Neural progenitor cell (in vitro differentiated cells): ENCODE measurements around the gene CRTC3. TPM values are rescaled to one million over a fixed set of nuclear protein-coding genes. Genes with fewer than 3 reads are reported as not detected.

ENCODE experiments used
- DNase-seq: peaks from one replicate; pipeline ENCODE4 v3.0.0-alpha.2; 2016; ENCODE audit warnings: low spot score
- H2AFZ ChIP-seq: fragments of 200-600 bp; sonication (generic); replicated peaks from 2 replicates; pipeline ENCODE4 v1.6.1; 2016; ENCODE audit warnings: antibody characterized with exemption
- H3F3A ChIP-seq: fragments of 200-600 bp; sonication (generic); 2 replicates; pipeline ENCODE4 v1.6.1; 2016; ENCODE audit warnings: antibody characterized with exemption, low read depth
- H3K27ac ChIP-seq: fragments of 200-600 bp; sonication (generic); 2 replicates; pipeline ENCODE4 v1.5.1; 2016; ENCODE audit warnings: mild to moderate bottlenecking
- H3K27me3 ChIP-seq: fragments of 200-600 bp; sonication (generic); 2 replicates; pipeline ENCODE4 v1.6.1; 2016; ENCODE audit warnings: mild to moderate bottlenecking, moderate library complexity
- H3K36me3 ChIP-seq: fragments of 200-600 bp; sonication (generic); 2 replicates; pipeline ENCODE4 v1.5.1; 2016
- H3K4me1 ChIP-seq: fragments of 200-600 bp; sonication (generic); 2 replicates; pipeline ENCODE4 v1.6.1; 2016; ENCODE audit warnings: mixed run types
- H3K4me2 ChIP-seq: fragments of 200-600 bp; sonication (generic); 2 replicates; pipeline ENCODE4 v1.6.1; 2016
- H3K4me3 ChIP-seq: fragments of 200-600 bp; sonication (generic); 2 replicates; pipeline ENCODE4 v1.5.1; 2016
- H3K79me2 ChIP-seq: fragments of 200-600 bp; sonication (generic); 2 replicates; pipeline ENCODE4 v1.6.1; 2016; ENCODE audit warnings: low read depth
- H3K9ac ChIP-seq: fragments of 200-600 bp; sonication (generic); 2 replicates; pipeline ENCODE4 v1.6.1; 2016
- H3K9me3 ChIP-seq: fragments of 200-600 bp; sonication (generic); 2 replicates; pipeline ENCODE4 v1.5.1; 2016; ENCODE audit warnings: low read depth
- H4K20me1 ChIP-seq: fragments of 200-600 bp; sonication (generic); 2 replicates; pipeline ENCODE4 v1.6.1; 2016; ENCODE audit warnings: low read depth
- H3K27ac Mint-ChIP-seq: 3 replicates; pipeline ENCODE4 v1.8.0; 2021; ENCODE audit warnings: mixed read lengths
- H3K27me3 Mint-ChIP-seq: 2 replicates; pipeline ENCODE4 v1.8.0; 2022; ENCODE audit warnings: low read depth, mild to moderate bottlenecking, inconsistent platforms, moderate library complexity, mixed read lengths; ENCODE audit not compliant: insufficient read depth
- H3K36me3 Mint-ChIP-seq: 3 replicates; pipeline ENCODE4 v1.8.0; 2021; ENCODE audit warnings: mixed read lengths
- H3K4me1 Mint-ChIP-seq: 3 replicates; pipeline ENCODE4 v1.8.0; 2021; ENCODE audit warnings: mixed read lengths
- H3K4me3 Mint-ChIP-seq: 3 replicates; pipeline ENCODE4 v1.8.0; 2021; ENCODE audit warnings: mild to moderate bottlenecking, moderate library complexity, mixed read lengths
- H3K9me3 Mint-ChIP-seq: 3 replicates; pipeline ENCODE4 v1.8.0; 2020; ENCODE audit warnings: mixed read lengths
- EZH2 ChIP-seq: fragments of 200-600 bp; sonication (generic); IDR thresholded peaks from 2 replicates; pipeline ENCODE4 v1.6.1; 2017; ENCODE audit warnings: antibody characterized with exemption, mild to moderate bottlenecking, moderate library complexity
- EZH2phosphoT487 ChIP-seq: fragments of 200-600 bp; sonication (generic); IDR thresholded peaks from 2 replicates; pipeline ENCODE4 v1.6.1; 2017; ENCODE audit warnings: antibody characterized with exemption
- total RNA-seq: library from RNA; depleted of rRNA; stranded (reverse); fragments of >200 nt; gene quantifications from 2 replicates; pipeline ENCODE4 v1.2.3, GENCODE V29; 2015; ENCODE audit warnings: low replicate concordance
- TF ChIP-seq, protein P1 (sequence below): fragments of 200-600 bp; sonication (generic); IDR thresholded peaks from 2 replicates; pipeline ENCODE4 v1.5.1; 2017; ENCODE audit warnings: antibody characterized with exemption, mild to moderate bottlenecking

CRTC3 gene
- total RNA-seq, 1 donor from 2014 or later = 4.9 TPM

DNA sequence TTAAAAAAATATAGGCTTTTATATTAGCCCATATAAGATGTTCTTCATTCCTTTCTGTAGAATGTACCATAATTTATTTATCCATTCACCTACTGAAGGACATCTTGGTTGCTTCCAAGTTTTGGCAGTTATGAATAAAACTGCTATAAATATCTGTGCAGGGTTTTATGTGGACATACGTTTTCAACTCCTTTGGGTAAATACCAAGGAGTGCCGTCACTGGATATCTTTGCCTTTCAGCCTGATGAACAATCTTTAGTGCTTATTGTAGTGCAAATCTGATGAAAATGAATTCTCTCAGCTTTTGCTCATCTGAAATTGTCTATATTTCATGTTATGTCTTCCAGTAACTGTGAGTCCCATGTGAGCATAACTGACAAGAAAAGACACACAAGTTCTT, 160.9 kb downstream of the CRTC3 start:
- DNase-seq = no peak
- TF ChIP-seq EZH2 (no peak), EZH2phosphoT487 (no peak)
- TF ChIP-seq, protein P1, sequence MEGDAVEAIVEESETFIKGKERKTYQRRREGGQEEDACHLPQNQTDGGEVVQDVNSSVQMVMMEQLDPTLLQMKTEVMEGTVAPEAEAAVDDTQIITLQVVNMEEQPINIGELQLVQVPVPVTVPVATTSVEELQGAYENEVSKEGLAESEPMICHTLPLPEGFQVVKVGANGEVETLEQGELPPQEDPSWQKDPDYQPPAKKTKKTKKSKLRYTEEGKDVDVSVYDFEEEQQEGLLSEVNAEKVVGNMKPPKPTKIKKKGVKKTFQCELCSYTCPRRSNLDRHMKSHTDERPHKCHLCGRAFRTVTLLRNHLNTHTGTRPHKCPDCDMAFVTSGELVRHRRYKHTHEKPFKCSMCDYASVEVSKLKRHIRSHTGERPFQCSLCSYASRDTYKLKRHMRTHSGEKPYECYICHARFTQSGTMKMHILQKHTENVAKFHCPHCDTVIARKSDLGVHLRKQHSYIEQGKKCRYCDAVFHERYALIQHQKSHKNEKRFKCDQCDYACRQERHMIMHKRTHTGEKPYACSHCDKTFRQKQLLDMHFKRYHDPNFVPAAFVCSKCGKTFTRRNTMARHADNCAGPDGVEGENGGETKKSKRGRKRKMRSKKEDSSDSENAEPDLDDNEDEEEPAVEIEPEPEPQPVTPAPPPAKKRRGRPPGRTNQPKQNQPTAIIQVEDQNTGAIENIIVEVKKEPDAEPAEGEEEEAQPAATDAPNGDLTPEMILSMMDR = no peak

DNA sequence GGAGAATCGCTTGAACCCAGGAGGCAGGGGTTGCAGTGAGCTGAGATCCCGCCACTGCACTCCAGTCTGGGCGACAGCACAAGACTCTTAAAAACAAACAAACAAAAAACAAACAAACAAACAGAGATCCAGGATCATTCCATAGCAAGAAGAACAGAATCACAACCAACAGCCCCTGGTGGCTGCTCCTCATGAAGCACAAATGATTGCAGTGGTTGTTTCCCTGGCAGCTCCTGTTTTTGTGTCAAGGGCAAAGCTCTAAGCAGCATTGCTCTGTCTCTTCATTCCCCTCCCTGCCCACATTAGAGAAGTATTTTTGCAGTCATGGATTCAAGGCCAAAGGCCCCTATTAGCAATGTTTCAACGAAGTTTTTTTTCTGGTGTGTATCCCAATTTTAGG, 161.6 kb downstream of the CRTC3 start:
- no peaks in the 10 kb centered on the region for H4K20me1 ChIP-seq
- Mint-ChIP-seq H3K9me3 (peaks cover 3% of the 10 kb centered on the region), H3K27ac (no peak overlapping the region), H3K27me3 (no peaks in the 10 kb centered on the region), H3K4me1 (no peaks in the 10 kb centered on the region), H3K4me3 (no peak overlapping the region), H3K36me3 (no peaks in the 10 kb centered on the region)
- H2AFZ ChIP-seq = no peak overlapping the region
- DNase-seq = no peak
- no peaks in the 10 kb centered on the region for H3K9me3 ChIP-seq
- no peaks in the 10 kb centered on the region for H3K27me3 ChIP-seq
- no peak overlapping the region for H3K27ac ChIP-seq
- H3K36me3 ChIP-seq = no peaks in the 10 kb centered on the region
- no peak overlapping the region for H3K4me2 ChIP-seq
- no peaks in the 10 kb centered on the region for H3F3A ChIP-seq
- TF ChIP-seq EZH2 (no peak), EZH2phosphoT487 (no peak)
- TF ChIP-seq, protein P1 = no peak
- no peaks in the 10 kb centered on the region for H3K4me1 ChIP-seq
- no peak overlapping the region for H3K9ac ChIP-seq
- no peaks in the 10 kb centered on the region for H3K79me2 ChIP-seq
- H3K4me3 ChIP-seq = no peak overlapping the region

More for the DNA sequence above, 160.9 kb downstream of the CRTC3 start:
- Mint-ChIP-seq H3K4me1 (no peaks in the 10 kb centered on the region), H3K9me3 (peaks cover 3% of the 10 kb centered on the region), H3K4me3 (no peak overlapping the region), H3K27me3 (no peaks in the 10 kb centered on the region), H3K27ac (no peak overlapping the region), H3K36me3 (no peaks in the 10 kb centered on the region)
- Histone ChIP-seq H3K9me3 (no peaks in the 10 kb centered on the region), H3K36me3 (no peaks in the 10 kb centered on the region), H4K20me1 (no peaks in the 10 kb centered on the region), H3K4me3 (no peak overlapping the region), H2AFZ (no peak overlapping the region), H3K79me2 (no peaks in the 10 kb centered on the region), H3K4me2 (no peak overlapping the region), H3K4me1 (no peaks in the 10 kb centered on the region), H3F3A (no peaks in the 10 kb centered on the region), H3K27ac (no peak overlapping the region), H3K27me3 (no peaks in the 10 kb centered on the region), H3K9ac (no peak overlapping the region)

DNA sequence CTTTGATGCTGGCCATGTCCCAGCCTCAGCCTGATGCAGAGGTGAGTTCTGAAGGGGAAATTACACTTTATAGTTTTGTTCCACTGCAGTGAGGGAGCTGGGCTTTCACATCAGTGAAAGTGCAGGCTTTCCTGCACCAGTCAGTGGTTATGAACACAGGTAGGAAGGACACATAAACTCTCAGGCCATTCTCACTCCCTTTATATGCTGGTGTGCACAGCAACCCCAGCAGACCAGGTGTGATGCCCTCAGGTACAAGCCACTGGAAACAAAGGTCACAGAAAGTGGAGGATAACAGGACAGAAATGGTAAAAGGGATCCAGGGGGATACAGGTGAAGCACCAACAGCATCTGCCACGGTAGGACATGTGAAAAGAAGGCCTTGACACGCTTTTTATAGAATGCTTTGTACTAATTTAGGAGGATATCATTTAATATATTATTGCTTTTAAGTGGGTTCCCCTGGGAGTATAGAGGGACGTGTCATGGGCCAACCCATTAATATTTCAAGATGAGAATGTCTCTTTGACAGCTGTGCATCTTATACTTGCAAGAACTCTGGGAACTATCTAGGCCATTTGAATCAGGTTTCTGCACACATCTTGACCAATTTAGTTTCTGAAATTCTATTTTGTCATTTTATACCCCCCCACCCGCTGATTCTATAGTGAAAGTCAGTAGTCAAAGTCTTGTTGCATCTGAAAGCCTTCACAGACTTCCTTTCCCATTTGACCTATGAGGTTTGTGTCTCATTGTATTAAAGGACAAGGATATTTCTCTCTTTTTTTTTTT, 162.5 kb downstream of the CRTC3 start:
- Mint-ChIP-seq H3K27ac (no peak overlapping the region), H3K9me3 (peaks cover 3% of the 10 kb centered on the region), H3K4me3 (no peak overlapping the region), H3K4me1 (no peaks in the 10 kb centered on the region), H3K27me3 (no peaks in the 10 kb centered on the region), H3K36me3 (peaks cover 4% of the 10 kb centered on the region)
- no peak for TF ChIP-seq EZH2phosphoT487
- TF ChIP-seq EZH2 = no peak
- TF ChIP-seq, protein P1 = no peak
- Histone ChIP-seq H3K36me3 (no peaks in the 10 kb centered on the region), H3K27ac (no peak overlapping the region), H3K4me3 (no peak overlapping the region), H3K9me3 (no peaks in the 10 kb centered on the region), H2AFZ (no peak overlapping the region), H4K20me1 (no peaks in the 10 kb centered on the region), H3K4me2 (no peak overlapping the region), H3K4me1 (no peaks in the 10 kb centered on the region), H3K79me2 (no peaks in the 10 kb centered on the region), H3K27me3 (no peaks in the 10 kb centered on the region), H3F3A (no peaks in the 10 kb centered on the region), H3K9ac (no peak overlapping the region)
- no peak for DNase-seq

Other genes with a start within 250 kb of the CRTC3 start
- gene ZNF774, start 177.6 kb upstream of the CRTC3 start, total RNA-seq = 1.9 and 8.3 TPM in 2 replicates
- gene IQGAP1, start 141.7 kb upstream of the CRTC3 start, total RNA-seq = 35.9 and 44.8 TPM in 2 replicates
- gene BLM, start 187.4 kb downstream of the CRTC3 start, total RNA-seq = 35.2 and 58.0 TPM in 2 replicates